Panc1 (cell line): ENCODE data around the gene ANO6. TPM values are rescaled to one million over a fixed set of nuclear protein-coding genes. Genes with fewer than 3 reads are reported as not detected.

Source experiments
- ATAC-seq: fragments of 200-7000 bp; cut with Tn5 transposase; 2 replicates; pipeline ENCODE4 v1.9.1; 2020; ENCODE audit warnings: mild to moderate bottlenecking, moderate library complexity
- BruUV-seq: library from RNA; stranded (reverse); fragments of 400-500 nt; replicated peaks from 2 replicates; lab custom pipeline; 2021; lab: Mats Ljungman, UMichigan
- CTCF ChIA-PET: fragments of 300-600 bp; sonication (Branson Sonifier 250); formaldehyde crosslinking; loops from one replicate; lab custom pipeline; 2022; ENCODE audit warnings: antibody characterized with exemption; lab: Charles Lee
- POLR2A ChIA-PET: fragments of 300-600 bp; sonication (Branson Sonifier 250); formaldehyde crosslinking; loops from one replicate; lab custom pipeline; 2022; ENCODE audit warnings: antibody characterized with exemption; lab: Charles Lee
- DNase-seq: peaks from one replicate; pipeline ENCODE4 v3.0.0-alpha.2; 2010; ENCODE audit warnings: low read depth, low spot score
- H3K27ac ChIP-seq: 2 replicates; pipeline ENCODE4 v1.5.1; 2011; ENCODE audit warnings: mild to moderate bottlenecking, low read length, inconsistent platforms
- H3K27me3 ChIP-seq: fragments of 200-500 bp; sonication (Bioruptor generic); 2 replicates; pipeline ENCODE4 v1.6.0; 2014; ENCODE audit warnings: low read length, inconsistent platforms; ENCODE audit not compliant: control insufficient read depth, insufficient read depth
- H3K36me3 ChIP-seq: fragments of 200-500 bp; sonication (Bioruptor generic); 2 replicates; pipeline ENCODE4 v1.5.1; 2014; ENCODE audit warnings: inconsistent platforms, mild to moderate bottlenecking, low read length, moderate library complexity; ENCODE audit not compliant: control insufficient read depth, insufficient read depth
- H3K4me1 ChIP-seq: 2 replicates; pipeline ENCODE4 v1.5.1; 2011; ENCODE audit warnings: inconsistent platforms, mild to moderate bottlenecking, low read length, moderate library complexity; ENCODE audit not compliant: control insufficient read depth, insufficient read depth
- H3K4me3 ChIP-seq, 2 experiments: 2 replicates each; pipeline ENCODE4 v1.5.1; 2011 to 2012; ENCODE audit warnings: low read depth in 2 of 2, low read length in 2 of 2, mild to moderate bottlenecking in 2 of 2, inconsistent platforms in 1 of 2, moderate library complexity in 1 of 2
- H3K9me3 ChIP-seq: fragments of 200-500 bp; sonication (Bioruptor generic); 2 replicates; pipeline ENCODE4 v1.5.1; 2014; ENCODE audit warnings: low read depth, mild to moderate bottlenecking, inconsistent platforms, low read length, moderate library complexity; ENCODE audit not compliant: control insufficient read depth, insufficient read depth
- POLR2AphosphoS5 ChIP-seq: IDR thresholded peaks from 2 replicates; pipeline ENCODE4 v1.6.1; 2012; ENCODE audit warnings: mild to moderate bottlenecking, low read depth, low read length, moderate library complexity
- SIN3A ChIP-seq: IDR thresholded peaks from 2 replicates; pipeline ENCODE4 v1.6.1; 2012; ENCODE audit warnings: low read depth, mild to moderate bottlenecking, low read length, moderate library complexity, borderline replicate concordance; ENCODE audit not compliant: insufficient read depth
- TCF7L2 ChIP-seq: IDR thresholded peaks from 2 replicates; pipeline ENCODE4 v1.6.1; 2011; ENCODE audit warnings: mild to moderate bottlenecking, low read depth, low read length, inconsistent platforms
- in situ Hi-C: cut with HindIII; loops from 2 replicates; pipeline ENCODE4 v1.10.0; 2016; ENCODE audit warnings: low sequenced_read_pairs, low pct_unique_long_range_greater_than_20kb
- intact Hi-C: fragments of 100-400 bp; cut with micrococcal nuclease; formaldehyde crosslinking; loops from one replicate; pipeline ENCODE4 v1.10.0; 2022; ENCODE audit not compliant: unreplicated experiment
- total RNA-seq: library from RNA; stranded (reverse); gene quantifications from one replicate; pipeline ENCODE4 v1.2.1, GENCODE V29; 2021; ENCODE audit not compliant: unreplicated experiment
- TF ChIP-seq, protein P1 (sequence below), 2 experiments: IDR thresholded peaks; 2 replicates each; pipeline ENCODE4 v1.6.1; 2011 to 2012; ENCODE audit warnings: low read depth in 2 of 2, control low read depth in 1 of 2, low read length in 1 of 2, mild to moderate bottlenecking in 1 of 2, moderate library complexity in 1 of 2; ENCODE audit not compliant: insufficient read depth in 1 of 2
- TF ChIP-seq, protein P2 (sequence below): fragments of 450-650 bp; IDR thresholded peaks from 2 replicates; pipeline ENCODE4 v1.5.1; 2017; ENCODE audit warnings: mild to moderate bottlenecking

The ANO6 gene
- total RNA-seq, 1 experiment from 2014 or later, result 120 TPM

DNA sequence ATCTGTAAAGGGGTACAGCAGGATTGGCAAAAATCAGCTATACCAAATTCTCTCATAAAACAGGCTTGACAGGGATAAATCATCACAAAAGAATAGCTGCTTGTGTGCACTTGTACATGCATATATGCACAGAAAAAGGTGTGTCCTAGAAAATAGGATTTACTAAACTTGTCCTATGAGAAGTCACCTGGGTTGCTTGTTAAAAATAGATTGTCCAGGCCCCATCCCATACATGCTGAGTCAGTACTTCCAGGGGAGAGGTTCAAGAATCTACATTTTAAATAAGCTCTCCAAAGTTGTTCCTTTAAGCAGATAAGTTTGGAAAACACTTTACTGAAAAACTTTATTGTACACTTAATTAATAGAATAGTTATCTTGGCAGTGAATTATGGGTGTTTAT, 123.1 kb downstream of the ANO6 start:
- DNase-seq (no peak), ATAC-seq (no peak)
- intact Hi-C loops, result no loop called here
- no peak overlapping the region for H3K4me3 ChIP-seq
- H3K27ac ChIP-seq, result no peak overlapping the region
- in situ Hi-C loops, result no loop called here
- H3K27me3 ChIP-seq, result no peaks in the 10 kb centered on the region
- H3K4me1 ChIP-seq, result no peaks in the 10 kb centered on the region; the same call in 1 of the 2 replicates
- CTCF ChIA-PET, result no interaction called here
- POLR2A ChIA-PET, result no interaction called here
- TF ChIP-seq, protein P1, sequence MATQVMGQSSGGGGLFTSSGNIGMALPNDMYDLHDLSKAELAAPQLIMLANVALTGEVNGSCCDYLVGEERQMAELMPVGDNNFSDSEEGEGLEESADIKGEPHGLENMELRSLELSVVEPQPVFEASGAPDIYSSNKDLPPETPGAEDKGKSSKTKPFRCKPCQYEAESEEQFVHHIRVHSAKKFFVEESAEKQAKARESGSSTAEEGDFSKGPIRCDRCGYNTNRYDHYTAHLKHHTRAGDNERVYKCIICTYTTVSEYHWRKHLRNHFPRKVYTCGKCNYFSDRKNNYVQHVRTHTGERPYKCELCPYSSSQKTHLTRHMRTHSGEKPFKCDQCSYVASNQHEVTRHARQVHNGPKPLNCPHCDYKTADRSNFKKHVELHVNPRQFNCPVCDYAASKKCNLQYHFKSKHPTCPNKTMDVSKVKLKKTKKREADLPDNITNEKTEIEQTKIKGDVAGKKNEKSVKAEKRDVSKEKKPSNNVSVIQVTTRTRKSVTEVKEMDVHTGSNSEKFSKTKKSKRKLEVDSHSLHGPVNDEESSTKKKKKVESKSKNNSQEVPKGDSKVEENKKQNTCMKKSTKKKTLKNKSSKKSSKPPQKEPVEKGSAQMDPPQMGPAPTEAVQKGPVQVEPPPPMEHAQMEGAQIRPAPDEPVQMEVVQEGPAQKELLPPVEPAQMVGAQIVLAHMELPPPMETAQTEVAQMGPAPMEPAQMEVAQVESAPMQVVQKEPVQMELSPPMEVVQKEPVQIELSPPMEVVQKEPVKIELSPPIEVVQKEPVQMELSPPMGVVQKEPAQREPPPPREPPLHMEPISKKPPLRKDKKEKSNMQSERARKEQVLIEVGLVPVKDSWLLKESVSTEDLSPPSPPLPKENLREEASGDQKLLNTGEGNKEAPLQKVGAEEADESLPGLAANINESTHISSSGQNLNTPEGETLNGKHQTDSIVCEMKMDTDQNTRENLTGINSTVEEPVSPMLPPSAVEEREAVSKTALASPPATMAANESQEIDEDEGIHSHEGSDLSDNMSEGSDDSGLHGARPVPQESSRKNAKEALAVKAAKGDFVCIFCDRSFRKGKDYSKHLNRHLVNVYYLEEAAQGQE (IDR thresholded peaks at IDR 0.05; ENCODE audit: insufficient read depth in 1 of 2, low read depth in 2 of 2, low read length in 1 of 2), result no peak
- TF ChIP-seq POLR2AphosphoS5 (no peak), TCF7L2 (no peak), SIN3A (no peak)
- TF ChIP-seq, protein P2, sequence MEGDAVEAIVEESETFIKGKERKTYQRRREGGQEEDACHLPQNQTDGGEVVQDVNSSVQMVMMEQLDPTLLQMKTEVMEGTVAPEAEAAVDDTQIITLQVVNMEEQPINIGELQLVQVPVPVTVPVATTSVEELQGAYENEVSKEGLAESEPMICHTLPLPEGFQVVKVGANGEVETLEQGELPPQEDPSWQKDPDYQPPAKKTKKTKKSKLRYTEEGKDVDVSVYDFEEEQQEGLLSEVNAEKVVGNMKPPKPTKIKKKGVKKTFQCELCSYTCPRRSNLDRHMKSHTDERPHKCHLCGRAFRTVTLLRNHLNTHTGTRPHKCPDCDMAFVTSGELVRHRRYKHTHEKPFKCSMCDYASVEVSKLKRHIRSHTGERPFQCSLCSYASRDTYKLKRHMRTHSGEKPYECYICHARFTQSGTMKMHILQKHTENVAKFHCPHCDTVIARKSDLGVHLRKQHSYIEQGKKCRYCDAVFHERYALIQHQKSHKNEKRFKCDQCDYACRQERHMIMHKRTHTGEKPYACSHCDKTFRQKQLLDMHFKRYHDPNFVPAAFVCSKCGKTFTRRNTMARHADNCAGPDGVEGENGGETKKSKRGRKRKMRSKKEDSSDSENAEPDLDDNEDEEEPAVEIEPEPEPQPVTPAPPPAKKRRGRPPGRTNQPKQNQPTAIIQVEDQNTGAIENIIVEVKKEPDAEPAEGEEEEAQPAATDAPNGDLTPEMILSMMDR, result no peak
- peaks cover 4% of the 10 kb centered on the region; the same call in 1 of the 2 replicates for H3K36me3 ChIP-seq
- no TSS peak for BruUV-seq
- no peaks in the 10 kb centered on the region for H3K9me3 ChIP-seq

DNA sequence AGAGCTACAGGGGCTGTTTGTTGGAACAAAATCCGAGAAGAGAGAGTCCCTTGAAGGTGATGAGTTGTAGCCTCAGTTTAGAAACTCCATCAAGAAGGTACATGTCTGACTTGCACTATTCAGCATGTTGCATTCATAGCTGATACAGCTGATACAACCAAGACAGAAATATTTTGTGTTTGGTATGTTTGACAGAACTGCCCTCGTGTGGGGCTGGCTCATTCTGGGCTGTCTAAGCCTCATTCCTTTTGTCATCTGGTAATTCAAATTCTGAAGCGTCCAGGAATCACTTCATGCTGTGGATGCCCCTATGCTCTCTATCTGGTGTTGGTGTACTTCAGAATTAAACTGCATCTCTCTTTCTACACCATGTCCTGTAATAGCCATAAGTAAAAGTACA, 126.3 kb downstream of the ANO6 start:
- no peaks in the 10 kb centered on the region for H3K9me3 ChIP-seq
- H3K27ac ChIP-seq, result no peak overlapping the region
- POLR2A ChIA-PET, result interaction anchor here (0.6 kb wide), 1 partner anchor 11 kb away, joined by 3 read pairs; no protein-coding TSS in a partner anchor
- ATAC-seq (no peak), DNase-seq (no peak)
- H3K27me3 ChIP-seq, result no peaks in the 10 kb centered on the region
- TF ChIP-seq TCF7L2 (no peak), SIN3A (no peak), POLR2AphosphoS5 (no peak)
- TF ChIP-seq, protein P1 (IDR thresholded peaks at IDR 0.05; ENCODE audit: insufficient read depth in 1 of 2, low read depth in 2 of 2, low read length in 1 of 2), result no peak
- TF ChIP-seq, protein P2, result no peak
- CTCF ChIA-PET, result no interaction called here
- no peaks in the 10 kb centered on the region for H3K4me1 ChIP-seq
- in situ Hi-C loops (no loop called here), intact Hi-C loops (no loop called here)
- peaks cover 3% of the 10 kb centered on the region for H3K36me3 ChIP-seq
- H3K4me3 ChIP-seq, result no peak overlapping the region
- BruUV-seq, result no TSS peak
